ENCODE measurements around the gene KRT84.

The KRT84 gene

GRCh38 chr12:52341066-52341580 is 44.3 kb downstream of the KRT84 start:
- DNase-seq: no peak

- DNase-seq: no peak
Observed at GRCh38 chr12:52338241-52338960, 47.1 kb downstream of the KRT84 start.

GRCh38 chr12:52337054-52337453 is 48.4 kb downstream of the KRT84 start:
- DNase-seq: no peak

GRCh38 chr12:52336641-52337040 is 48.8 kb downstream of the KRT84 start:
- DNase-seq: no peak

GRCh38 chr12:52335598-52336262 is 49.7 kb downstream of the KRT84 start:
- DNase-seq: no peak

- no peak for DNase-seq
Observed at GRCh38 chr12:52334185-52334584, 51.3 kb downstream of the KRT84 start.

- DNase-seq: no peak
Observed at GRCh38 chr12:52333321-52333720, 52.1 kb downstream of the KRT84 start.

- DNase-seq: no peak
Observed at GRCh38 chr12:52332381-52332780, 53.1 kb downstream of the KRT84 start.

- DNase-seq: no peak
Observed at GRCh38 chr12:52331833-52332232, 53.6 kb downstream of the KRT84 start.

GRCh38 chr12:52331039-52331438 is 54.4 kb downstream of the KRT84 start:
- no peak for DNase-seq

- DNase-seq: no peak
Observed at GRCh38 chr12:52327830-52328500, 57.5 kb downstream of the KRT84 start.
